ENCODE data around the gene FASTK. TPM values are rescaled to one million over a fixed set of nuclear protein-coding genes. Genes with fewer than 3 reads are reported as not detected.

The FASTK gene
- total and polyA plus RNA-seq, 2 of the 4 experiments (the other 2 are of a cell fraction), result 53.8 to 115 TPM

GRCh38 chr7:151124481-151124880, 43.9 kb upstream of the FASTK start:
- H3K27ac ChIP-seq (ENCODE audit: insufficient read depth, low read length), result no peak overlapping the region
- ATAC-seq (ENCODE audit: low read depth), result no peak
- no peak overlapping the region for H4K5ac ChIP-seq (ENCODE audit: low read depth, low read length)
- TF ChIP-seq CHD1 (IDR thresholded peaks at IDR 0.05; ENCODE audit: low read depth, low read length), result no peak
- TF ChIP-seq RAD21 (IDR thresholded peaks at IDR 0.05; ENCODE audit: low read length), result no peak
- TF ChIP-seq ELK1 (IDR thresholded peaks at IDR 0.05; ENCODE audit: borderline replicate concordance, low read depth, low read length), result no peak
- TF ChIP-seq CTCF (conservative IDR thresholded peaks at IDR 0.05; ENCODE audit: low read depth, low read length), result no peak
- no peak for TF ChIP-seq MAFK (IDR thresholded peaks at IDR 0.05; ENCODE audit: low read depth, low read length)
- no peak for TF ChIP-seq RCOR1 (IDR thresholded peaks at IDR 0.05; ENCODE audit: insufficient replicate concordance, low read length)
- TF ChIP-seq SMC3 (IDR thresholded peaks at IDR 0.05; ENCODE audit: low read depth, low read length), result no peak
- TF ChIP-seq RFX5 (IDR thresholded peaks at IDR 0.05; ENCODE audit: low read depth, low read length), result no peak
- no peak for TF ChIP-seq NFE2L2 (IDR thresholded peaks at IDR 0.05; ENCODE audit: low read depth, low read length)
- no peaks in the 10 kb centered on the region for H3K27me3 ChIP-seq (ENCODE audit: control insufficient read depth, insufficient read depth, low read length)
- H4K91ac ChIP-seq (ENCODE audit: insufficient read depth, low read depth, low read length), result no peak overlapping the region
- dilution Hi-C loops (cut with HindIII; ENCODE audit: low sequenced_read_pairs, unreplicated experiment), result no loop called here
- H2BK15ac ChIP-seq (ENCODE audit: low read depth, low read length), result no peak overlapping the region
- 100% methylated on average over 5 of the region's 7 CpGs; no CpG with 5 or more reads in 1 of the 2 experiments for WGBS, 2 experiments (ENCODE audit: extremely low coverage in 2 of 2, insufficient read length in 1 of 2)
- ChIA-PET CTCF (interaction anchor here (0.5 to 1.0 kb wide), 5 partner anchors 9 to 119 kb away, joined by 3 to 11 read pairs (median 3); no protein-coding TSS in a partner anchor), POLR2A (ENCODE audit: unreplicated experiment) (no interaction called here)
- no peaks in the 10 kb centered on the region for H3K4me1 ChIP-seq (ENCODE audit: control insufficient read depth, insufficient read depth, low read length)
- no peak overlapping the region for H3K4me2 ChIP-seq (ENCODE audit: low read depth, low read length)
- H3K18ac ChIP-seq (ENCODE audit: low read depth, low read length), result no peak overlapping the region
- no peak overlapping the region for H2AFZ ChIP-seq (replicated peaks; ENCODE audit: low read length, poor library complexity)
- H2BK120ac ChIP-seq (ENCODE audit: low read depth, low read length), result no peak overlapping the region
- H3K14ac ChIP-seq (replicated peaks; ENCODE audit: low read depth, low read length), result no peak overlapping the region
- H2BK5ac ChIP-seq (ENCODE audit: low read depth, low read length, poor library complexity, severe bottlenecking), result no peak overlapping the region
- H2AK5ac ChIP-seq (ENCODE audit: low read depth, low read length), result no peak overlapping the region
- peaks cover under 1 to 24% of the 10 kb centered on the region in 2 experiments for H3K79me1 ChIP-seq (ENCODE audit: low read depth in 1 of 2, low read length in 2 of 2)
- no peaks in the 10 kb centered on the region for H3K9me1 ChIP-seq (ENCODE audit: insufficient read depth, low read length)
- H3K9ac ChIP-seq (ENCODE audit: low read depth, low read length), result no peak overlapping the region
- H3K9me3 ChIP-seq (ENCODE audit: control insufficient read depth, insufficient read depth, low read length), result no peaks in the 10 kb centered on the region
- H3K23ac ChIP-seq (ENCODE audit: low read depth, low read length), result no peak overlapping the region
- intact Hi-C loops (cut with micrococcal nuclease), result loop anchor here (1.0 to 5.0 kb wide), 2 partner anchors 48 to 178 kb away; no protein-coding TSS in a partner anchor
- H4K8ac ChIP-seq (ENCODE audit: low read depth in 2 of 2, low read length in 2 of 2), result no peak overlapping the region
- no TSS peak for BruUV-seq (replicated peaks)
- no peak overlapping the region for H3K4me3 ChIP-seq (ENCODE audit: insufficient read depth, low read depth, low read length)
- no peak overlapping the region for H3K56ac ChIP-seq (ENCODE audit: extremely low read depth, insufficient read depth, low read length)
- H2BK20ac ChIP-seq (ENCODE audit: low read depth, low read length), result no peak overlapping the region
- DNase-seq, result no peak
- peaks cover 67% of the 10 kb centered on the region for H3K36me3 ChIP-seq (ENCODE audit: control insufficient read depth, insufficient read depth, low read length)
- no peak overlapping the region for H3K4ac ChIP-seq (ENCODE audit: low read depth, low read length)
- no peak overlapping the region for H2AK9ac ChIP-seq (replicated peaks; ENCODE audit: low read depth, low read length, poor library complexity)
- peaks cover 32% of the 10 kb centered on the region for H4K20me1 ChIP-seq (ENCODE audit: insufficient read depth, low read length)
- in situ Hi-C loops (cut with MboI; ENCODE audit: low sequenced_read_pairs), result loop anchor here (10.0 to 25.0 kb wide), 2 partner anchors 180 to 337 kb away; no protein-coding TSS in a partner anchor
